ES-I3 (cell line): Measurements from ENCODE around the gene USP4.

Experiments
- H3K36me3 ChIP-seq: 2 replicates; pipeline ENCODE4 v1.6.1; 2013; ENCODE audit warnings: mild to moderate bottlenecking, low read length, control low read depth, moderate library complexity; ENCODE audit not compliant: insufficient read depth
- H3K4me1 ChIP-seq: 2 replicates; pipeline ENCODE4 v1.6.1; 2013; ENCODE audit warnings: mild to moderate bottlenecking, control low read depth, low read length; ENCODE audit not compliant: insufficient read depth
- H3K9ac ChIP-seq: 2 replicates; pipeline ENCODE4 v1.6.1; 2013; ENCODE audit warnings: low read depth, mild to moderate bottlenecking, low read length, moderate library complexity
- H3K9me3 ChIP-seq: 2 replicates; pipeline ENCODE4 v1.6.1; 2013; ENCODE audit warnings: mild to moderate bottlenecking, low read length, moderate library complexity; ENCODE audit not compliant: control insufficient read depth, insufficient read depth

USP4 gene

GRCh38 chr3:49296781-49297411 is 43.0 kb downstream of the USP4 start:
- H3K36me3 ChIP-seq: peaks cover 21% of the 10 kb centered on the region
- no peaks in the 10 kb centered on the region for H3K9me3 ChIP-seq
- H3K9ac ChIP-seq: no peak overlapping the region
- no peaks in the 10 kb centered on the region for H3K4me1 ChIP-seq

- Histone ChIP-seq H3K36me3 (peaks cover 21% of the 10 kb centered on the region), H3K9ac (no peak overlapping the region), H3K9me3 (no peaks in the 10 kb centered on the region)
Measured at GRCh38 chr3:49295489-49296058, 44.3 kb downstream of the USP4 start.

GRCh38 chr3:49294343-49294742 is 45.5 kb downstream of the USP4 start:
- H3K9me3 ChIP-seq: no peaks in the 10 kb centered on the region
- H3K9ac ChIP-seq: no peak overlapping the region
- no peaks in the 10 kb centered on the region for H3K4me1 ChIP-seq
- H3K36me3 ChIP-seq: peaks cover 17% of the 10 kb centered on the region

More at GRCh38 chr3:49295489-49296058, 44.3 kb downstream of the USP4 start:
- H3K4me1 ChIP-seq: no peaks in the 10 kb centered on the region

DNA sequence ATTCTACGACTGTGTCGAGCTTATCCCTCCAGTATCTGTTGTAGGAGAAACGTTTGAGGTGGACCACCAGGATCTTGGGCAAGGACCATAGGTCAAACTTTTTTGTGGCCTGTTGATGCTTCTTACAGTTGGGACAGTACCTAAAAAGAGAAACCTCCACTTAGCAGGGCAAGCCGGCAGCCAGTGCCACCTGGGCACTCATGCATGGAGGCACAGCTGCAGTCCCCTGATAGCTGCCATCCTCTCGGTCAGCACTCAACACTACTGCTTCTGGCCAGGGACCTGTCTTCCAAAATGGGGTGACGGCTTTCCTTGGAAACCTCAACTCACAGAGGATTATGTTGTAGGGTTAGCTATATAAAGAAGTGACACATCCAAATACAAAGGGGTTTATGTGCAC is 55.9 kb downstream of the USP4 start:
- Histone ChIP-seq H3K4me1 (no peaks in the 10 kb centered on the region), H3K36me3 (peaks cover 10% of the 10 kb centered on the region), H3K9me3 (no peaks in the 10 kb centered on the region), H3K9ac (no peak overlapping the region)

- H3K9me3 ChIP-seq: no peaks in the 10 kb centered on the region
- H3K4me1 ChIP-seq: peaks cover 7% of the 10 kb centered on the region
- H3K36me3 ChIP-seq: peaks cover 4% of the 10 kb centered on the region
- H3K9ac ChIP-seq: no peak overlapping the region
Measured at GRCh38 chr3:49279376-49279775, 60.5 kb downstream of the USP4 start.

DNA sequence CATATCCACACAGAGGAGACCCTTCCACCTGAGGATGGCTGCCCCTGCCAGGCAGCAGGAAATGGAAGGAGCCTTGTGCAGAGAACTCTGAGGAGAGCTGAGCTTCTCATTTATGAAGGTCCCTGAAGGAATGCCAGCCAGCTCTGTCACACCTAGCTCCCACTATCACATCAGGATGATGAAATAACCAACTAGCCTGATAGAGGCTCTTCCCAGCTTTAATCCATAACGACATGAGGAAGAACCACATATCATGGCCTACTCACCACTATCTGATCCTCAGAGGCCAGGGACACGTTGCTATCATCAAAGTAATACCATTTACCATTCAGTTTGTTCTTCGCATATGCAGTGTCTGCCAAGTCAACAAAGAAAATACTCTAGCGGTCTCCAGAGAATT is 61.3 kb downstream of the USP4 start:
- no peaks in the 10 kb centered on the region for H3K9me3 ChIP-seq
- H3K9ac ChIP-seq: no peak overlapping the region
- H3K36me3 ChIP-seq: no peaks in the 10 kb centered on the region; the same call in none of the 2 replicates
- peaks cover 7% of the 10 kb centered on the region for H3K4me1 ChIP-seq

DNA sequence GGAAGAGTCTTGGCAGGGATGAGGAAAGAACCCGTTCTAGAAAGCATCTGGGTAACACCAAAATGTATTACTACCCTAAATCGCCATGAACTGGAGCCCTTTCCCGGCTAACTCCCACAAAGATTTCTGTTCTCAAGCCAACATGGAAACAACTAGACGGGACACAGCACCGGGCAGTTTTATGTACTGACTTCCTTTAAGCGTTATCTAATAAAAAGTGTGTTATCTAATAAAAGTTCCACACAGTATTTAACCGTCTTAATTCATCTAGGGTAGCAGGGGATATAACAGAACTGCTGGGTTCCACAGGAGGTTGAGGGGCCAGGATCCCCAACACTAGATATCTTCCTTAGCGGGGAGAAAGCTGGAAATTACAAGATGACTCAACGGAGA is 62.5 kb downstream of the USP4 start:
- Histone ChIP-seq H3K36me3 (no peaks in the 10 kb centered on the region; the same call in 1 of the 2 replicates), H3K9ac (peak overlapping the region; percentile 75; the same call in 1 of the 2 replicates), H3K9me3 (no peaks in the 10 kb centered on the region), H3K4me1 (peaks cover 7% of the 10 kb centered on the region)

GRCh38 chr3:49276475-49277382 is 63.1 kb downstream of the USP4 start, which contains the start of gene C3orf62:
Gene C3orf62 (minus strand): TSS chr3:49277232. CDS start chr3:49276872, 360 bp downstream.
- H3K9ac ChIP-seq: peak within 1 kb of the TSS; percentile 75; the same call in 1 of the 2 replicates
- H3K9me3 ChIP-seq: no peaks in the 10 kb centered on the region
- no peaks in the 10 kb centered on the region; the same call in 1 of the 2 replicates for H3K36me3 ChIP-seq
- H3K4me1 ChIP-seq: peaks cover 7% of the 10 kb centered on the region

- no peaks in the 10 kb centered on the region; the same call in 1 of the 2 replicates for H3K36me3 ChIP-seq
Measured at GRCh38 chr3:49273825-49274532, 65.9 kb downstream of the USP4 start.

DNA sequence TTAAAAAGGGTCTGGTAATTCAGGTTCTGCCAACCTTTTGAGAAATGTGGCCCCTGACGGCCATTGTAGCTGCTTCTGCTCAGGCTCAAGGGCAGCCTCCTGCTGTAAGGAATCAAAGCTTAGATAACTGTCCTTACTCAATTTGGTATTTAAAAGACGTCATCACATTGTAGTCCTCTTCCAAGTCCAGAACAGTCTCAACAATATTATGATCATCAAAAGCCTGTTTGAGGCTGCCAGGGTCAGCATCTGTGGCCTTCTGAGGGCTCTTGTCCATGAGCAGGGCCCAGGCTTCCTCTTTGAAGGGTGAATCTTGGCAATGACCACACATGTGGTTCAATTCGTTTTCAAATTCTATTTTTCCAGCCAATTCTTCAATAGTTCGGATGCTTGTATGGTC is 68.8 kb downstream of the USP4 start:
- Histone ChIP-seq H3K9ac (no peak overlapping the region), H3K36me3 (no peaks in the 10 kb centered on the region; the same call in 1 of the 2 replicates), H3K4me1 (peaks cover 3% of the 10 kb centered on the region), H3K9me3 (no peaks in the 10 kb centered on the region)

More at GRCh38 chr3:49273825-49274532, 65.9 kb downstream of the USP4 start:
- no peaks in the 10 kb centered on the region for H3K9me3 ChIP-seq
- H3K4me1 ChIP-seq: peaks cover 7% of the 10 kb centered on the region
- no peak overlapping the region for H3K9ac ChIP-seq

- no peaks in the 10 kb centered on the region for H3K9me3 ChIP-seq
- H3K36me3 ChIP-seq: no peaks in the 10 kb centered on the region; the same call in 1 of the 2 replicates
- no peak overlapping the region for H3K9ac ChIP-seq
- no peaks in the 10 kb centered on the region for H3K4me1 ChIP-seq
Measured at GRCh38 chr3:49270156-49270500, 69.7 kb downstream of the USP4 start.

DNA sequence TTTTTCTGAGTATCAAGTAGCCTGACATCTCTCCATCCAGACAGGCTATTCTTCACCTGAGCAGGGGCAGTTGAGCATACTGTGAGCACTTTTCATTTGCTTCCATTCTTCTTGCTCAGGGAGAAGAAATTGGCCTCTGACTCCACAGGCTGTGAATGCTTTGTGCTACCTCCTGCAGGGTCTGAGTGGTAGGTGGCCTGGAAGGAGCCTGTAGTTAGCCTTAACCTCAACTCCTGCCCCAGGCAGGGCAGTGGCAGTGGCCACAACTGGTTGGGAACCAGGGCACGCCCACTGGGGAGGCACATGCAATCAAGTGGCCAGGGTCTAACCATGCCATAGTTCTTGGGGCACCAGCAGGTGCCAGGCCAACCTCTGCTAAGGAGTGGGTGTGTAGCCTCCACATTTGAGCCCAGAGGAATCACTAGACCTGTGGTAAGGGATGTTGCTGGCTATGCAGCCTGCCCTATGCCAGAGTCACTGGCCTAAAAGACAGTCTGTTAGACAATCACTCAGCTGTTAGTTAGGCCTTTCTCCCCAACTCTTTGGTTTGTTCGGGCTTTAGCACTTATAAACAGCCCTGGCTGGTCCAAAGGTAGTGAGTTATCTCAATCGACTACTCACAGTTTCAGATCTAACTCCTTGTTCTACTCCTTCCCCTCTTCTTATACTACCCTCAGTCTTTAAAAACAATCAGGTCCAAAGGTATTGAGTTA is 70.3 kb downstream of the USP4 start:
- Histone ChIP-seq H3K9ac (no peak overlapping the region), H3K4me1 (no peaks in the 10 kb centered on the region), H3K36me3 (no peaks in the 10 kb centered on the region; the same call in 1 of the 2 replicates), H3K9me3 (no peaks in the 10 kb centered on the region)

- Histone ChIP-seq H3K36me3 (no peaks in the 10 kb centered on the region), H3K9me3 (no peaks in the 10 kb centered on the region), H3K4me1 (no peaks in the 10 kb centered on the region), H3K9ac (no peak overlapping the region)
Measured at GRCh38 chr3:49266410-49267095, 73.3 kb downstream of the USP4 start.
